ENCODE data around the gene FUT1.
"Not testable (repeated sequence)": the region's sequence is repeated elsewhere in the genome, so short reads cannot be mapped to it uniquely, and the experiment has no call there.

FUT1 gene

GRCh38 chr19:48768171-48768753 lies 15.8 kb upstream of the FUT1 start:
- not testable (repeated sequence) for DNase-seq

- not testable (repeated sequence) for DNase-seq
Measured at GRCh38 chr19:48765816-48766215, 13.4 kb upstream of the FUT1 start.

GRCh38 chr19:48760504-48761205 lies 8.2 kb upstream of the FUT1 start:
- no peak for DNase-seq

DNA sequence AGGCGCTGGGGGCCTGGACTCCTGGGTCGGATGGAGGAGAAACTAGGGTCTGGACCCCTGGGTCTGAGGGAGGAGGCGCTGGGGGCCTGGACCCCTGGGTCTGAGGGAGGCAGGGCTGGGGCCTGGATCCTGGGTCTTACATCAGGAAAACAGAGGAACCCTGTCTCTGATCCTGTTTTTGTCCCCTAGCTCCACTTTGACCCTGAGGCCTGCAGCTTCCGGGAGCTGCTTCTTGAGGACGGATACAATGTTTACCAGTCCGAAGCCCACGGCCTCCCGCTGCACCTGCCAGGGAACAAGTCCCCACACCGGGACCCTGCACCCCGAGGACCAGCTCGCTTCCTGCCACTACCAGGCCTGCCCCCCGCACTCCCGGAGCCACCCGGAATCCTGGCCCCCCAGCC lies 5.3 kb upstream of the FUT1 start:
- no peak for DNase-seq

DNA sequence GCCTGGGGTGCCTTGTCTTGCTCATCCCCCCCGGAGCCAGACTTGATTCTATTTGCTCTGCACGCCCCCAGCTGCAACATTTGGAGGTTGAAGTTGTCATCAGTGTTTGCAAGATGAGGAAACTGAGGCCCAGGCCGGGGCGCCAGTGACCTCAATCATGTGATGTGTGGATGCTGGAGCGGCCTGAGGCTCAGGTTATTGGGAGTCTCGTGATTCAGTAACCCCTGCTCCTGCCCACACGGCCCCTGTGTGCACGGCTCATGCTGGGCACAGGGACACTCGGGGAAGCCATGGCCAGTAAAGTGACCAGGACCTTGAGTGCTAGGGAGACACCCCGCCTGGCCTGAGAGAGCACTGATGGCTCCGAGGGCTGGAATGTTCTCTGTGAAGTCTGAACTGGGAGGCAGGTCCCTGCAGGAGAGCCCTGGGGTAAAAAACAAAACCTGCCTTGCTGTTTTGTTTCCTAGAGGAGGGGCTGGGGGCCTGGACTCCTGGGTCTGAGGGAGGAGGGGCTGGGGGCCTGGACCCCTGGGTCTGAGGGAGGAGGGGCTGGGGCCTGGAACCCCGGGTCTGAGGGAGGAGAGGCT lies 4.7 kb upstream of the FUT1 start:
- no peak for DNase-seq

- no peak for DNase-seq
Measured at GRCh38 chr19:48756686-48757085, 4.2 kb upstream of the FUT1 start.

- DNase-seq: no peak
Measured at GRCh38 chr19:48756212-48756611, 3.8 kb upstream of the FUT1 start.

DNA sequence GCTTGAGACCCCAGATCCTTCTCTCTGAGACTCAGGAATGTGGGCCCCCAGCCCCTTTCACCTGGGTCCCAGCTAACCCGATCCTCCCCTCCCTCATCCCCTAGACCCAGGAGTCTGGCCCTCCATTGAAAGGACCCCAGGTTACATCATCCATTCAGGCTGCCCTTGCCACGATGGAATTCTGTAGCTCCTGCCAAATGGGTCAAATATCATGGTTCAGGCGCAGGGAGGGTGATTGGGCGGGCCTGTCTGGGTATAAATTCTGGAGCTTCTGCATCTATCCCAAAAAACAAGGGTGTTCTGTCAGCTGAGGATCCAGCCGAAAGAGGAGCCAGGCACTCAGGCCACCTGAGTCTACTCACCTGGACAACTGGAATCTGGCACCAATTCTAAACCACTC lies 3.3 kb upstream of the FUT1 start:
- no peak for DNase-seq

GRCh38 chr19:48755084-48755641 lies 2.7 kb upstream of the FUT1 start, which contains the start of gene FGF21:
Gene FGF21 (plus strand): TSS chr19:48755524. CDS start chr19:48756237, 713 bp downstream.
- DNase-seq: no peak

- DNase-seq: no peak
Measured at GRCh38 chr19:48751845-48752495, 471 bp downstream of the FUT1 start.

- DNase-seq: no peak
Measured at GRCh38 chr19:48750771-48751504, 1.5 kb downstream of the FUT1 start.

- no peak for DNase-seq
Measured at GRCh38 chr19:48750351-48750750, 2.1 kb downstream of the FUT1 start.

DNA sequence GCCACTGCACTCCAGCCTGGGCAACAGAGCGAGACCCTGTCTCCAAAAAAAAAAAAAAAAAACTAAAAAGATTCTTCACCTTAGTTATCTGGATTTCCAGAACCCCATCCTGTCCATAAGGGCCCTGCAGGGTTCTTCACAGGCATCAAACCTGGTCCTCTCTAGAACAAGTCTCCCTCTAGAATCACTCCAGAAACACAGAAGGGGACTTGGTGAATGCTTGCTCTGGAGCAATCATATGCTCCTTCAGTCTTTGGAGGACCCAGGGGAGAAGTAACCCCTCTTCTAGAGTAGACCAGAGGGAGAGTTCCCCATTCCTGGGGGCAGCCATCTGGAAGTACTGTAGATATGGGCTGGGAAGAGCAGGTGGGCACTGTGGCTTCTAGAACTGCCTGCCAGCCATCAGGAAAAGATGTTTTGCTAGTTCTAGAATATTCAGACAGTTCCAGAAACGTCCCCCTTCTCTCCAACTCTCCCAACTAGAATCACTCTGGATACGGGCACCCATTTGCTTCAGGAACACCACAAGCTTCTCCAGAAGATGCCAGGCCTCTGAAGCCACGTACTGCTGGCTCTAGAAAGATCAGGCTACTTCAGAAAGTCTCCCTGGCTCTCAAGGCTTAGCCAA lies 2.8 kb downstream of the FUT1 start:
- no peak for DNase-seq

DNA sequence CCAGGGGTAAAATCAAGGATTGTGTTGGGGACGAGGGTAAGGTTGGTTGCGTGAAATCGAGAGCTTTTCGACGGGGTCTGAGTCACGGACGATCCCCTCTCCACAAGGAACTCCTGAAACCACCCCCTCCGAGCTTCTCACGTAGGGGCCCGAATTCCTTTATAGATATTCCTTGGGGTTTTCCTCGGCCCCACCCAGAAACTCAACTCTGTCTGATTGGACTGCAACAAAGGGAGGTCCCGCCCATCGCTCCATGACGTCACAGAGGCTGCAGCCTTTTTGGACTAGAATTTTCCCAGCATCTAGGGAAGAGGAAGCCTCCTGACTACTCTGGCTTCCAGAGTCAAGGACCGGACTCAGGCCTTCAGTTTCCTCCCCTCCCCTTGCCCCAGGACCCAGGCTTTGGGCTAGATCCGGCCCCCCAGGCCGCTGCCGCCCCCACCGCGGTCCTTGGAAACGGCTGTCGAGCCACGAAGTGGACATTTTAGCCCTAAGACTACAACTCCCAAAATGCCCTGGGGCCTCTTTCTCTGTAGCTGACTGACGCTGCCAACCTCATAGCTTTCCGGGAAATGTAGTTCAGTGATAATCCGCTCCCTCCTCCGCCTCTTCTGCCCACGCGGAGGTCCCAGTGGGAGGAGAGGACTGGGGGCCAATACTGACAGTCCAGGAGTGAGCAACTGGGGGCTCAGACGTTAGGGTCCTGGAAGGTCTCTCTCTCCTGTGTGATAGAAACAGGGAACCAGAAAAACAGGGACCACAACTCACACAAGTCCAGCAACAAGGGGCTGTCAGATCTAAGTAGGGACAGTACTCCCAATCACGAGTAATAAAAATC lies 5.5 kb downstream of the FUT1 start, which contains the start of gene IZUMO1:
Gene IZUMO1 (minus strand): TSS at position 172 of the 838 bp plus-strand sequence. CDS start 1,050 bp downstream, outside the sequence.
- DNase-seq: peak; percentile 93

GRCh38 chr19:48746110-48746509 lies 6.3 kb downstream of the FUT1 start:
- DNase-seq: no peak

- peak; percentile 31 for DNase-seq
Measured at GRCh38 chr19:48745208-48745995, 7.0 kb downstream of the FUT1 start.

GRCh38 chr19:48742096-48742495 lies 10.3 kb downstream of the FUT1 start:
- no peak for DNase-seq

- no peak for DNase-seq
Measured at GRCh38 chr19:48741129-48741999, 11.1 kb downstream of the FUT1 start.
